ENCODE results near the gene PRR5L. TPM values are rescaled to one million over a fixed set of nuclear protein-coding genes. Genes with fewer than 3 reads are reported as not detected.

Gene PRR5L
- polyA plus RNA-seq, 10 donors = 6.1 to 11.3 (median 7.4) TPM

DNA sequence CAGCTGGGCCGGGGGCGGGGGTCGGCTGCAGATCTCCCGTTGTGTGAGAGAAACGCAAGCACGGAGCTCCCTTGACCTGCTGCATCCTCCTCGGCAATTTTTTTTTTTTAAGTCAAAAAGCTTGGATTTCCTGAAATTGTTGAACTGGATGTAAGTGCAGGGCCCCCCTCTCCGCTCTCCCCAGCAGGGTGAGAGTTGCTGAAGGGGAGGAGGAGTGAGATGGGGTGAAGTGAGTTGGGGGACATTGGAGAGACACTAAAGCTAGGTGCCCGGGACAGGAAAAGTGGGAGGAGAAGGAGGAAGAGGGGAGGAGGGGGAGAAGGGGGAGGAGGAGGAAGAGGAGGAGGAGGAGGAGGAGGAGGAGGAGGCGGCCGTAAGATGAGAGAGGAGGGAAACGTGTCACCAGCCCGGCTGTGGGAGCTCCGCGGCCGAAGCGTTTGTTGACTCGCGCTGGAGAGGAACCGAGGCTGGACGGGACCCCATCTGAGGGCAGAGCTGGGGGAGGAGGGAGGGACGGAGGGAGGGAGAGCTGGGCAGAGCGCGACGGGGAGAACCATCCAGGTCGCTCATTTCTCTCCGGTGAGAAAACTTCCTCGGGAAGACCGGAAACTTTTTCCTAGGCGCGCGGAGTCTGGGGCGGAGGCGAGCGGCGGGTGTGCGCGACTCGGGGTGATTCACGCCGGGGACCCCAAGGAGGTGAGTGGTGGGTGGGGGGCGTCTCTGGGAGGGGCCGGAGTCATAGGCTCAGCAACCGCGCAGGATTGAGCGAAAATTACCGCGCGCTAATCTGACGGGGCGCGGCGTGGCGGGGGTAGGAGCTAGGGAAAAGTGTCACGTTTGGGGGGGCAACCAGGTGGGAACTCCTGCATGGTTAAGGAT, 80.2 kb downstream of the PRR5L start:
- peak in 2 of 3 donors; percentile 33 to 70 for DNase-seq

DNA sequence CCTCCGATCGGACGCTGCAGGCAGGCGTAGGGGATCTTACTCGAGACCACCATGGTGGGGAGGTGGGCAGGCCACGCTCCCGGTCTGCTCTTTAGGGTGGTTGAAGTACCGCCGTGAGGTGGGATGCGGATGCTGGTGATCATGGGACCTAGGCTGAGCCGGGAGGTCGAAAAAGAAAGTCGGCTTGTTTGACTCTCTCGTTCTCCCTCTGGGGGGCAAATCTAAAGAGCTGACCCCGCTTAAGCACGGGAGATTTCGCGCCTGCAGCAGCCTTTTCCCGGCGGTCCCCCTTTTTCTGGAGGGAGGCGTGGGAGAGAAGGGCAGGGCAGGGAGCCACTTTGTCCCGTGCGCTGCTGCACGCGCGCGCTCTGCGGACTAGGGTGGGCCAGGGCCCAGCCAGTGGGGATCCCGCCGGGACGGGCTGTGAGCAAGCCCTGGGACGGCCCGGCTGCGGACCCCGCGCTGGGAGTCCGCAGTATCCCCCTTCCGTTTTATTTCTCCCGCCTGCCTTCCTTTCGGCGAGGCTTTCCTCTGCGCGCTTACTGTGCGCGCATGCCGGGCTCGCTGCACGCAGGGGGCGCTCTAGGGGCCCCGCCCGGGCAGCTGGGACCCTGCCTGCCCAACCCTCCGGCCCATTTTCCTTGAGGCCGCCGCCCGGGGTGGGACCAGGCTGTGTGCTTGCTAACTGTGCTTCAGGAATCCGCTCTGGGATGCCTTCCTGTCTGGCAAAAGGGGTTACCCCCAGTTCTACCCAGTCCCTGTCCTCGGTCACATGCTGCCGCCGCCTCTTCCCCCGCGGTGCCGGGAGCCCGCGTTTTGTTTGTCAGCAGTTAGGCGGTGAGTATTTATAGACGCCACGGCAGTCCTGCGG, 81.0 kb downstream of the PRR5L start:
- DNase-seq = peak; percentile 56 to 85 (median 60)

DNA sequence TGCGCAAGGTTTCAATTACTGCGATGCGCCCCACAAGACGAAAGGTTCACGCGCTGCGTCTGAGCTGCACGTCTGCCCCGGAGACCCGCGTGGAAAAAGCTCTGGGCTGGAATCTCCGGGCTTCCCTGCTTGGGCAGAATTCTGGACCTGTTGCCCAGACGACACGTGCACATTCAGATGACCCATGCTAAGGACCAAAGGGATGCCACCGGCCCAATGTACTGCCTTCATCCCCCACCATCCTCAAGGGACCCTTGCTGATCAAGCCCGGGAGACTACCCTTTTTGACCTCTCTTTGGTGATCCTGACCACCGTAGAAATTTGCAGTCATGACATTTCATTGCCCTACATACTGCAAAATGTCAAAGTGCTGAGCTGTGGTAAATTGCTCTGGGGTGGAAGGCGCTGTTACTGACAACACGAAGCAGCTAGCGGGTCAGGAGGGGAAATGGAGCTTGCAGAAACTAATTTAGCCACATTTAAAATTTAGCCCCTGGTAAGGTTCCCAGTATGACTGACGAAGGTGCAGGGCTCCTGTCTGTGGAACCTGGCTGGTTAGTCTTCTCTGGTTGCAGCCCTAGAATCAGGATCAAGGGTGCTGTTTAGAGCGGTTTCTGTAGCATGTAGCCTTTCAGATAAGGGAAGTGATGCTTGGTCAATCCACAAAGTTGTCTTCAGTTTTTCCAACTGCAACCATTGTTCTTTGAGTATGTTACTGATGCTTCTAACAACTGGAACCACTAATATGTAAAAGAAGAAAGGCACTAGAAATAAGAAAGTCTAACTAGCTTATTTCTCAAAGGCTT, 81.9 kb downstream of the PRR5L start:
- no peak for DNase-seq

DNA sequence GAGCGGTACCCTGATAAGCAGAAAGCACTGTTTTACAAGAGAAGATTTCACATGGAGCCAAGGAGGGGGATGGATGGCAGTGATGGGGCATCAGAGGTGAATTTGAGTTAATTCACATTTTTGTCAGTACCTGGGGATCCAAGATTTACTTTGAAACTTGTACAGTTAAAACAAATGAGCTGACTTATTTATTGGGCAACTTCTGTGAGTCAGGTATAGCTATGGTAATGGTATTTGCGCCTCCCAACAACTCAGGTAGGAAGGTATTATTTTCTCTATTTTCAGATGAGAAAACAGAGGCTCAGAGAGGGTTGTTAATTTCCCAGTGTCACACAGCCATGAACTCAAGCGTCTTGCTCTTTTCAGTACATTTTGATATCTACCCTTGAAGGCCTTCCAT, 83.6 kb downstream of the PRR5L start:
- no peak for DNase-seq

DNA sequence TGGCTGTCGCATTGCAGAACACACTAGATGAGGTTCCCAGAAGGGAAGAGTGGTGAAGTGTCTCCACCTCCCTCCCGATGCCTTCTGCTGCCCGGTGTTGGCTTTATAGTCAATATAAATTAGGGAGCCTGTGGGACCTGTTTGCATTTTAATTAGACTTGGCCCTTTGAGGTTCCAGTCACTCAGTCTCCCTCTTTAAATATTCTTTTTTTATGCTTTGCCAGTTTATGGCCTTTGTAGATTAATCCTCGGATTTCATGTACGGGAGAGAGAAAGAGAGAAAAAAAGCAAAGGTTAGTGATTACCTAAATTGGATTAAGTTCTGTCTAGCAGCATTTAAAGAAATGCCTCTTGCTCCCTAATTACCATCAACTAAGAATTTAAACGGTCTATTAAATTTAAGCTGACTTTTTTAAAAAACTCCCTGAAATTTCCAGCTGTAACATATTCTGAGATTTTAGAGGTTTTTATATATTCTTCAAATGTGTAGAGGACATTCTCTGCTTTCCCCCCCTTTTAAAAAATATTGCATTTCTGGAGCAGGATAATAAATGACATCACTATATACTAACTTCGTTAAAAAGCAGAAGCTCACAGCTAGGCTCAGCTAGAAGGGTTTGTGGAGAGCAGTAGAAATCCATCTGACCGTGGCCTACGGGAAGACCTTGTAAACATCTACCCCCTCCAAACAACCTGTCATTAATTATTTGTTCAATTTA, 84.4 kb downstream of the PRR5L start:
- no peak for DNase-seq

DNA sequence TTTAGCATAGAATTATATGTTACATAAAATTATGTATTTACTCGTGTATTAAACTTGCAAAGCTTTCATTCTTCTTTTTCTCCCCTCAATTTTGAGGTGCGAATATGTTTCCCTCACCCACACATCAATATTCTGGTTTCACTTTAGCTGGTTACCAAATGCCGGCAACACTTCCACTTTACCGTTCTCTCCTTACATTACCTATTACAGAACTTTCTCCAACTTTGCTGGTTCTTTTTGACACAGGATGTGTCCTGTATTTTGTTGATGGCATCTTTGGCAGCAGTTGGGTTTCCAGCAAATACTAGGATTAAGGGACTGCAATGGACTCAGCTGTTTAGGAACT, 84.9 kb downstream of the PRR5L start:
- no peak for DNase-seq

DNA sequence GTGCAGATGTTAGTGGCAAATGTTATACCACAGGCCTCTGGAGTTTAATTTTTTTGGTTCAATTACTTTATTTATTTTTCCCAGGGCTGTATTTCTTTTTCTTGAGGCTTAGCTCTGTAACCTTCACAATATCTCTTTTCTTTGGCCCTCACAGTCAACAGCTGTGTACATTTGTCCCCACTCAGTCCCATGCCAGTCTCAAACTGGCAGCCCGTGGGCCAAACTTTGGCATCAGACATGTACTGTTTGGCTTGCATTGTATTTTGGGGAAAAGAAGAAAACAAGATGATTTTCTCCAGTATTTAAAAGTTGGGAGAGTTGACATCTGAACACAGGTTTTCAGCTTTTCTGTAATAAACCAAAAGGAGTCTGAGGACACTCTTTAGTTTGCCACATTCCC, 87.1 kb downstream of the PRR5L start:
- DNase-seq = no peak

DNA sequence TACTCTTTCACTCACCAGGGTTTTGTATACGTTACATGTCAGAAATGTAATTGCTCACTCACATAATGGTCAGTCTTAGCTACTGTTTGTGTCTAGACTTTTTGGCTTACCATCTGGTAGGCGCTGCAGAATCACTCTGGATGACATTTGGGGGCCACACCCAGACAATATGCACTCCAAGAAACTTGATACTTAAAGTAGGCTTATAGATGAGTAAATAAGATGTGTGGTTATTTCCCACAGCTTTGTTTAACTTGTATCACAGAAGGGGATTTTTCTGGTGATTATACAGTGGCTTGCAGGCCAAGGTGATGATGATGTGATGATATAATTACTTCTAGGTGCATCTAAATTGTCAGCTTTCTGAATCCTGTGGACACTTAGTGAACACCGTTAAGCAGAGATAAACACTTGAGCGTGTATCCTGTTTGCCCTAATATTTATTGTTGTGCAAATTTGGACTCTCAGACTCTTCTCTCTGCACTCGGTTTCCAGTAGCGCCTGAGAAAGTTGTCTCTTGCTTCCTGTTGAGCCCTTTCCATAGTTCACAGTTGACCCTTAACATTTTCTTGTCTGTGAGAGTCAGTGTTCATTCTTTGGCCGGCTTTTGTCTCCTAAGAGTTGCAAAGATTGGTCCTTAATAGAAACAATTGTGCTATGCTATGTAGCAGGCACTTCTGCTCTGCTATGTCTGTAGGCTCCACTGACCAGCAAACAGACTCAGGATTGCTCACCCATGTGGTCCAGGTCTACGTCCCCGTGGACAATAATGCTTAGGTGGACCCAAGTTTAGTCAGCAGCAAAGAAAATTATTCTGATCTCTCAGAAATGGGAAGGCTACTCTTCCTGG, 89.3 kb downstream of the PRR5L start:
- DNase-seq = peak in 2 of 3 donors; percentile 37 to 44

DNA sequence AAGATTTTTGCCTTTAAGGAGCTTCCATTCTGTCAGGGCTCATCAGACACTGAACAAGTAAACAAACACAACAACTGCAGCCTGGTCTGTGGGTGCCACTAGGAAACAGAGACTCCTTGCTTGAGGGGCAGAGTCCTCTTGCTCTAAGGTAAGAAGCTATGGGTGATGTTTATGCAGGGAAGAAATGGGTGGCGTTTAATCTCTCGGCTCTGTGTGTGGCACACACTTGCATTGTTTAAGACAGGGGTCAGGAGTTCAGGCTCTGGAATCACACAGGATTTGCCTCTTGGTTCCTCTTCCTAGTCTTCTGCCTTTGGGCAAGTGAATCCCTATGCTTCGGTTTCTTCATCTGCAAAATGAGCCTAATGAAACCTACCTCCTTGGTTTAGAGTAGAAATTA, 90.3 kb downstream of the PRR5L start:
- DNase-seq = no peak

DNA sequence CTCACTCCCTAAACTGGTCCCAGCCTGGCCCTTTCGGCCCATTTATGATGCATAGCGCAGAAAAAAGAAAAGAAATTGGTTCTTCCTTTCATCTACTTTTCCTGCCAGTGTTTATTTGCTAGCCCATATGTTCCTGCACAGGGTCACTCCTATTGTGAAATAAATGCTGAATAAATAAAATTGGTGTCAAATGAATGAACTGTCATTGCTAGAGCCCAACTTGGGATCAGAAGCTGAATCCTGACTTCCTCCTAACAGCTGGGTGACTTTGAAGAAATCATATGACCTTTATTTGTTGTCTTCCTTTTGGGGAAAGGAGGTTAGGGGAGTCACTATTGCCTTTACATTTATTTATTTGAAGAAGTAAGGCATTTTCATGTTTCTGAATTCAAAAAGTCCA, 92.0 kb downstream of the PRR5L start:
- DNase-seq = no peak

DNA sequence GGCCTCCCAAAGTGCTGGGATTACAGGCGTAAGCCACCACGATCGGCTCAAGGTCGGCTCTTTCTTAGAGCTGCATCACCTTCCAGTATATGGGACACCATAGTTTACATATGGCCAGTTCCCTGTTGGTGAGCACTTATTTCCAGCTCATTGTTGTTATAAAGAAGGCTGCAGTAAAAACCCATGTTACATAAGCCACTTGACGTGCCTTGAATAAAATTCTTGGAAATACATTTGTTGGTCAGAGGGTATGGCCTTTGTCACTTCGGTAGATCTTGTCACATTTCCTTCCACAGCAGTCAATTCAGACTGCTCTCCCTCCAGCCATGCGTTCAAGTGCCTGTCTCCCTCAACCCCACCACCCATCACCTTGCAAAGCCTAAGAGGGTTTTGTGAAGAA, 92.9 kb downstream of the PRR5L start:
- DNase-seq = no peak

DNA sequence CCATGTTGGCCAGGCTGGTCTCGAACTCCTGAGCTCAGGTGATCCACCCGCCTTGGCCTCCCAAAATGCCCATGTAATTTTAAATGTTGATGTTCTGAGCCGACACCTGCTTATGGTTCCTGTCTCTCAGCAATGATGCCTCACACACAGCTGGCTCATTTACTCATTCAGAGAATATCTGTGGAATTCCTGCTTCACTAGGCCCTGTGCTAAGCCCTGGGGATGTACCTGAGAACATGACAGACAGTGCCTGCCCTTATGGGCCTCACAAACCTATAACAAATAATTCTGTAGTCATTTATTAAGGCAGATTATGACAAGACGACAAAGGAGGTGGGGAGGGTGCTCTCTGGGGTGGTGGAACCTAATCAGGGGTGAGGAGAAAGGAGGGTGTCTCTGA, 93.7 kb downstream of the PRR5L start:
- no peak for DNase-seq

DNA sequence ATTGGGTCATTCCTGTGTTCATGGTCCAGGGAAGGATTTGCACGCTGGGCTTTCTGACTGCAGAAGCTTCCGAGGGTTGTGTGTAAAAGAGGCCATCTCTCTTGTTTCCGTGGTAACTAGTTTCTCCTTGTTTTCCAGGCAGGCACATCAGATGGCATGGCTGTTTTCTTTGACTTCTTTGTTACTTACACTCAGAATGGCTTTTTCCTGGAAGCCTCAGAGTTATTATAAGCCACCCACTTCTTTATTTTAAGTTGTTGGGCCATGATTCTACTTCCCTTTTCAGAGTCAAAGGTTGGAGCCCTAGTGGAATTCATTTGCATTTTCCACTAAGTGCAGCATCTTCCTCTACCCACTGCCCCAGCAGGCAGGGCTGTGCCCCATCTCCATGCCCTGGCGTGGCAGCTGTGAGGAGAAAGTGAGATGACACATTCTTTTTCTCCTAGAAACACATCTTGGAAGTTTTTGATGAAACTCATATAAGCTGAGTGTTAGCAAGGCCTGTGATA, 94.9 kb downstream of the PRR5L start:
- DNase-seq = peak in 1 of 3 donors; percentile 20

DNA sequence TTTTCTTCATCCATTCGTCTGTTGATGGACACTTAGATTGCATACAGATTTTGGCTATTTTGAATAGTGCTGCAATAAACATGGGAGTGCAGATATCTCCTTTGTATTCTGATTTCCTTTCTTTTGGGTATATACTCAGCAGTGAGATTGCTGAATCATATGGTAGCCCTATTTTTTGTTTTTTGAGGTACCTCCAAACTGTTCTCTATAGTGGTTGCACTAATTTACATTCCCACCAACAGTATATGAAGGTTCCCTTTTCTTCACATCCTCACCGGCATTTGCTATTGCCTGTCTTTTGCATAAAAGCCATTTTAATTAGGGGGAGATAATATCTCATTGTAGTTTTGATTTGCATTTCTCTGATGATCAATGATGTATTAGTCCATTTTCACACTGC, 96.1 kb downstream of the PRR5L start:
- DNase-seq = no peak

DNA sequence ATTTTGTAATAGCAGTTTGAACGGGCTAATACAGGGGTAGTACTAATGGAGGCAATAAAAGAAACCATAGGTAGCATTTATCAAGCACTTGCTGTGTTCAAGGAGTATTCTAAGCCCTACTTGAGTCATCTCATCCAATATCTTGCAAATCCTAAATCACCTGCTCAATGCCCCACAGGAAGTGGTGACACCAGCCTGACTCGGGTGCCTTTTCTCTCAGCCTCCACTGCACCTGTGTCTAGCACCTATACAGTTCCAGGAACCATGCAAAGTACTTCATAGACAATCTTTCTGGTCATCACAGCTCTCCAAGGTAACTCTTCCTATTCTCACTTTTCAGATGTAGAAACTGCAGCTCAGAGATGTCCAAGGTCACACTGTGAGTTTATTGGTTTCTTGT, 98.0 kb downstream of the PRR5L start:
- DNase-seq = no peak

DNA sequence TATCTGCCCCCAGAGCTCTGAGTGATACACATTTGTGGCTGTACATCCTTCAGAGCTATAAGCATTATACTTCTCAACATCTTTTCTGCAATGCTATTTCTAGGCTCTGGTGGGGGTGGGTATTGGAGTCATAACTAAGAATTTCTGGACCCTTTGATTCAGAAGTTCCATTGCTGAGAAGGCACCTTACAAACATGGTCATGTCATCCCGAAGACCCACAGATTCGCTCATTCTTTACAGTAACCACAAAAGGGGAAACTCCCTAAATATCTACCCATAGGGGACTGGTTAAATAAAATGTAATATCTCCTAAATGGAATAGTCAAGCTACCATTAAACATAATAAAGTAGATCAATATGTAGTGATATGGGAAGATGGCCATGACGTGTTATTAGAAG, 98.8 kb downstream of the PRR5L start:
- no peak for DNase-seq

DNA sequence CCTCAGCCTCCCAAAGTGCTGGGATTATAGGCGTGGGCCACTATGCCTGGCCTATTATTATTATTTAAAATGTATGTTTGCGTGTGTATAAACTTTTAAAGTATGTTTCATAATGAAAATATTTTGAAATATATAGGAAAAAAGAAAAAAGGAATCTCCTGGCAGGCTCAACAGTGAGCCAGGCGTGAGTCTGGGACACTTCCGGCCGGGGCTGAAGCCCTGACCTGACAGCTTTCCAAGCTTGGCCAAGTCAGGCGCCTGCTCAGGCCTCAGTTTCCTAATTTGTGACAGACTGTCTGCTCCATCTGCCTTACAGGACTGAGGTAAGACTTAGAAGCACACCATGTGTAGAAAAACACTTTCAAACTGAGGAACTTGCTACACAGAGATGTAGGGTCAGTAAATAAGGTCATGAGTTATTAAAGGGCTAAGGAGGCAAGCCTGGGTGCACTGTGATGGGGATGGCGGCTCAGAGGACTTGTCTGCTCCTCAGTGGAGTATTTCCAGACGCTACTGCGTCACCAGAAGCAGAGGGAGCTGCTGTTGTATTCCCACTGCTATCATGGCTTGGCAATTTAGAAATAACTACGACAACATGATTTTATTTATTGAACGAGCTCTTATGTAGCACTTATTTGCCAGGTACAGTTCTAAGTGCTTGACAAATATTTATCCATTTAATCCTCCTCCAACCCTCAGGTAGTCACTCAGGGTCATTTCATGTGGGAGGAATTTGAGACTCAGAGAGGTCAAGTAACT, 100.1 kb downstream of the PRR5L start:
- DNase-seq = no peak

DNA sequence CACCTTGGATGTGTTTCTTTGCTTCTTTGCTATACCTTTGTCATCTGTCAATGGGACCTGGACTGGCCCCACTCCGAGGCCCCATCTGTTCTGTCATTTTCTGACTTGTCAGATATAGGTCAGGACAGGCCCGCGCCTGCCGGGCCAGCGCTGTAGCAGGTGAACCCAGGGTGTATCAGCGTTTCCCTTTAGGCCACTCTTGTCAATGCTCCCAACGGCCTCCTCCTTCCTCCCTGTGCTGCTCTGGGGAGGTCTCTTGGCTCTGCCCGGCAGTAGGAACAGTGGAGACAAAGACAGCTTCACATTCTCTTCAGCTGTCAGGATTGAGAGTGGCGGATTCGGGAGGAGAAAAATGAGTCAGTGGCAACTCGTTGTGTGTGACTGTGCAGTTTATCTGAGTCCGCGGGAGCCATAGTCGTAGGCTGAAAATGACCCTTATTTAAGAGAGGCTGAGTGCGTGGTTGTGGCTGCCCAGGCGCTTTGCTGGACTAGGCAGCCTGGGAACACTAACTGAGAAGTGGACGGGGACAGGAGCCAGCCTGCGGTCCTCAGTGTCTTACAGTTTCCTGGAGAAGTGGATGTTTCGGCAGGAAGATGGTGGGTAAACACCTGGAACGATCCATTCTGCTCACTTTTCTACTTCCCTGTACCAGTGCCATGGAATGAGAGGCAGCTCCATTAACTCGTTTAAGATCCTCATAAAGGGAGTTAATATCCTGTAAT, 102.3 kb downstream of the PRR5L start:
- DNase-seq = no peak

DNA sequence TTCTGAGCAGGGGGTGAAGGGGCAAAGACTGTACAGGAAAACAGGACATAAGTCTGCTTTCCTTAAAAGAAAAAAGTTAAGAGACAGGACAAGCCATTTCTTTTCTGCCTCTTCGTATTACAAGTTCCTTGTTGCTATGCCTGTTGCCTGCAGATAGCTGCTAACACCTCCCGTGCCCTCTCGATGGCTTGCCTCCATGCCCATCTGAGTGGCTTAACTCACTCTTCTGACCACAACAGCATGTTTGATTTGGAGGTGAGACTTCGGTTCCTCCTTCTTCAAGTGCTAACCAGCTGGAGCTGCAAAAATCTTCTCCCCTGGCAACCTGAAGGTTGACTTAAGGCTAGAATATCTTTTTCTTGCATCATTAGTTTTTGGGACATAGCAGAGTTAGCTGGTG, 103.1 kb downstream of the PRR5L start:
- DNase-seq = no peak

Data from muscle of back (tissue), 11 donors.